WTC11 (cell line): ENCODE measurements around the gene MYO1F.

Experiments used
- ATF1 ChIP-seq: sonication (generic); formaldehyde crosslinking; IDR thresholded peaks from 2 replicates; pipeline ENCODE4 v1.8.1; 2023; ENCODE audit warnings: mild to moderate bottlenecking, moderate library complexity, missing genetic modification reagents
- CREB1 ChIP-seq: sonication (generic); formaldehyde crosslinking; IDR thresholded peaks from 2 replicates; pipeline ENCODE4 v1.8.0; 2023; ENCODE audit warnings: mild to moderate bottlenecking, missing genetic modification reagents
- CTCF ChIP-seq: fragments of 200-600 bp; IDR thresholded peaks from 2 replicates; pipeline ENCODE4 v1.8.0; 2022; ENCODE audit warnings: antibody characterized with exemption
- E2F1 ChIP-seq: sonication (generic); formaldehyde crosslinking; IDR thresholded peaks from 2 replicates; pipeline ENCODE4 v1.8.0; 2022; ENCODE audit warnings: mild to moderate bottlenecking, missing genetic modification reagents
- ESRRA ChIP-seq: sonication (generic); formaldehyde crosslinking; IDR thresholded peaks from 2 replicates; pipeline ENCODE4 v1.8.1; 2022; ENCODE audit warnings: mild to moderate bottlenecking, missing genetic modification reagents, borderline replicate concordance
- ETV6 ChIP-seq: sonication (generic); formaldehyde crosslinking; IDR thresholded peaks from 2 replicates; pipeline ENCODE4 v1.8.1; 2022; ENCODE audit warnings: mild to moderate bottlenecking, missing genetic modification reagents
- FOXP4 ChIP-seq: sonication (generic); formaldehyde crosslinking; IDR thresholded peaks from 2 replicates; pipeline ENCODE4 v1.8.0; 2022; ENCODE audit warnings: mild to moderate bottlenecking, missing genetic modification reagents
- MXD4 ChIP-seq: fragments of 250-450 bp; sonication (Bioruptor Pico); IDR thresholded peaks from 2 replicates; pipeline ENCODE4 v1.8.0; 2021; ENCODE audit warnings: mild to moderate bottlenecking, moderate library complexity, borderline replicate concordance
- NR2C2 ChIP-seq: sonication (generic); formaldehyde crosslinking; IDR thresholded peaks from 2 replicates; pipeline ENCODE4 v1.8.0; 2022; ENCODE audit warnings: mild to moderate bottlenecking, missing genetic modification reagents
- PREB ChIP-seq: sonication (generic); formaldehyde crosslinking; IDR thresholded peaks from 2 replicates; pipeline ENCODE4 v1.8.1; 2022; ENCODE audit warnings: mild to moderate bottlenecking, missing genetic modification reagents, moderate library complexity, borderline replicate concordance
- USF1 ChIP-seq: sonication (generic); formaldehyde crosslinking; IDR thresholded peaks from 2 replicates; pipeline ENCODE4 v1.8.0; 2022; ENCODE audit warnings: mild to moderate bottlenecking, missing genetic modification reagents
- USF2 ChIP-seq: sonication (generic); formaldehyde crosslinking; IDR thresholded peaks from 2 replicates; pipeline ENCODE4 v1.8.1; 2023; ENCODE audit warnings: mild to moderate bottlenecking, missing genetic modification reagents, moderate library complexity
- ZNF512 ChIP-seq: sonication (generic); formaldehyde crosslinking; IDR thresholded peaks from 2 replicates; pipeline ENCODE4 v1.8.1; 2022; ENCODE audit warnings: missing genetic modification reagents, borderline replicate concordance

- TF ChIP-seq USF1 (CRISPR knock-in tag) (no peak), PREB (CRISPR knock-in tag) (no peak), NR2C2 (no peak), ETV6 (CRISPR knock-in tag) (no peak), USF2 (CRISPR knock-in tag) (no peak), FOXP4 (CRISPR knock-in tag) (no peak), CTCF (no peak), ZNF512 (CRISPR knock-in tag) (no peak), ESRRA (CRISPR knock-in tag) (no peak), CREB1 (CRISPR knock-in tag) (no peak), E2F1 (CRISPR knock-in tag) (no peak), MXD4 (CRISPR knock-in tag) (no peak), ATF1 (CRISPR knock-in tag) (no peak)
Observed at GRCh38 chr19:8566855-8567254, 10.4 kb downstream of the MYO1F start.
